GM23248 (cell line): ENCODE results near the gene VTCN1.

ENCODE experiments used
- EZH2 ChIP-seq: fragments of 200-600 bp; sonication (generic); IDR thresholded peaks from 2 replicates; pipeline ENCODE4 v1.6.1; 2018; ENCODE audit warnings: antibody characterized with exemption, mild to moderate bottlenecking; ENCODE audit not compliant: insufficient read depth, poor library complexity, severe bottlenecking
- EZH2phosphoT487 ChIP-seq: fragments of 200-600 bp; sonication (generic); IDR thresholded peaks from 2 replicates; pipeline ENCODE4 v1.6.1; 2018; ENCODE audit warnings: antibody characterized with exemption, moderate library complexity, mild to moderate bottlenecking, low read depth; ENCODE audit not compliant: insufficient read depth

- no peak for TF ChIP-seq EZH2
- no peak for TF ChIP-seq EZH2phosphoT487
Observed at GRCh38 chr1:117120774-117121588, 89.7 kb downstream of the VTCN1 start.
